Measurements from ENCODE around the gene ZDHHC20. TPM values are rescaled to one million over a fixed set of nuclear protein-coding genes. Genes with fewer than 3 reads are reported as not detected.

Gene ZDHHC20
- total and polyA plus RNA-seq, 2 of the 13 experiments (the other 11 are each of a cell fraction or from before 2014, with no cell fraction given) = 19.9 to 59.9 TPM

- in situ Hi-C loops (cut with HindIII; ENCODE audit: extremely low pct_ligation_motif_present, low pct_unique_long_range_greater_than_20kb) = loop anchor here (5.0 kb wide), 1 partner anchor 135 kb away; no protein-coding TSS in a partner anchor
- 39% methylated on average over 13 of the region's 19 CpGs for WGBS (ENCODE audit: low lambda C conversion rate)
- ATAC-seq = no peak
Observed at GRCh38 chr13:21341637-21342422, 117.3 kb downstream of the ZDHHC20 start.

More at GRCh38 chr13:21341637-21342422, 117.3 kb downstream of the ZDHHC20 start:
- no peaks in the 10 kb centered on the region for H4K20me1 ChIP-seq (ENCODE audit: insufficient read depth, low read length)
- intact Hi-C loops (cut with micrococcal nuclease; ENCODE audit: unreplicated experiment) = no loop called here
- no peaks in the 10 kb centered on the region for H3K27me3 ChIP-seq (ENCODE audit: control insufficient read depth in 1 of 2, insufficient read depth in 2 of 2, low read length in 2 of 2)
- H3K36me3 ChIP-seq (replicated peaks in 1 of 2; ENCODE audit: control insufficient read depth in 1 of 2, insufficient read depth in 2 of 2, low read length in 2 of 2) = no peaks in the 10 kb centered on the region
- no peak for TF ChIP-seq IRF1 (CRISPR knock-in tag; IDR thresholded peaks at IDR 0.05; ENCODE audit: low read depth)
- no peak for TF ChIP-seq TOPORS (CRISPR knock-in tag; IDR thresholded peaks at IDR 0.05)
- no peak for TF ChIP-seq ZFY (CRISPR knock-in tag; IDR thresholded peaks at IDR 0.05)
- no peak for TF ChIP-seq ZFP36 (IDR thresholded peaks at IDR 0.05; ENCODE audit: borderline replicate concordance, low read depth, low read length, partially characterized antibody)
- no peak for TF ChIP-seq TSC22D2 (CRISPR knock-in tag; IDR thresholded peaks at IDR 0.05; ENCODE audit: borderline replicate concordance)
- TF ChIP-seq NCOA5 (CRISPR knock-in tag; IDR thresholded peaks at IDR 0.05) = no peak
- TF ChIP-seq FUBP1 (CRISPR knock-in tag; IDR thresholded peaks at IDR 0.05; ENCODE audit: borderline replicate concordance) = no peak
- TF ChIP-seq MTA1 (CRISPR knock-in tag; IDR thresholded peaks at IDR 0.05; ENCODE audit: borderline replicate concordance) = no peak
- no peak for TF ChIP-seq ZBTB38 (CRISPR knock-in tag; IDR thresholded peaks at IDR 0.05)
- no peak for TF ChIP-seq ZSCAN21 (CRISPR knock-in tag; IDR thresholded peaks at IDR 0.05; ENCODE audit: borderline replicate concordance)
- TF ChIP-seq CSRNP1 (CRISPR knock-in tag; IDR thresholded peaks at IDR 0.05) = no peak
- no peak for TF ChIP-seq SIX4 (CRISPR knock-in tag; IDR thresholded peaks at IDR 0.05)
- no peak for TF ChIP-seq TP53 (CRISPR knock-in tag; conservative IDR thresholded peaks at IDR 0.05)
- TF ChIP-seq NFRKB (IDR thresholded peaks at IDR 0.05) = no peak
- no peak overlapping the region for H3K4me2 ChIP-seq (ENCODE audit: low read depth, low read length)
- no peak overlapping the region for H2AFZ ChIP-seq (ENCODE audit: low read length)
- no peaks in the 10 kb centered on the region for H3K9me3 ChIP-seq (ENCODE audit: low read length)
- no peak overlapping the region for H3K9ac ChIP-seq (ENCODE audit: insufficient read depth, low read depth, low read length)
- H3K4me3 ChIP-seq (replicated peaks in 1 of 3; ENCODE audit: insufficient read depth in 1 of 3, low read depth in 2 of 3, low read length in 3 of 3) = no peak overlapping the region
- ChIA-PET POLR2A (no interaction called here), CTCF (ENCODE audit: low intra/inter-chr PET ratio, low total read pairs) (no interaction called here)
- H3K4me1 ChIP-seq (ENCODE audit: insufficient read depth, low read length) = 0 out of 2 replicates have a peak, but pooled peaks cover 7% of the 10 kb centered on the region
- BruUV-seq (replicated peaks) = no TSS peak
- DNase-seq (ENCODE audit: low spot score) (no peak), FAIRE-seq (no peak)
- H3K79me2 ChIP-seq (ENCODE audit: insufficient read depth, low read length) = no peaks in the 10 kb centered on the region
- H3K27ac ChIP-seq (ENCODE audit: extremely low read length, insufficient read depth, low read length) = no peak overlapping the region
